A673 (cell line): ENCODE results near the gene PHF2. TPM values are rescaled to one million over a fixed set of nuclear protein-coding genes. Genes with fewer than 3 reads are reported as not detected.
A peak's percentile ranks its signal among the peaks of the same experiment; 100 is the strongest.

Experiments
- BruUV-seq: library from RNA; stranded (reverse); fragments of 400-500 nt; replicated peaks from 2 replicates; lab custom pipeline; 2021; lab: Mats Ljungman, UMichigan
- CTCF ChIA-PET: fragments of 300-600 bp; sonication (Branson Sonifier 250); formaldehyde crosslinking; loops from one replicate; lab custom pipeline; 2022; ENCODE audit warnings: antibody characterized with exemption; lab: Charles Lee
- POLR2A ChIA-PET: fragments of 300-600 bp; sonication (Branson Sonifier 250); formaldehyde crosslinking; loops from one replicate; lab custom pipeline; 2022; ENCODE audit warnings: antibody characterized with exemption; ENCODE audit not compliant: low non-redundant PET; lab: Charles Lee
- DNase-seq: peaks from one replicate; pipeline ENCODE4 v3.0.0-alpha.2; 2015; ENCODE audit warnings: low spot score
- H3K27ac ChIP-seq: fragments of 200-600 bp; sonication (generic); 2 replicates; pipeline ENCODE4 v1.5.1; 2016; ENCODE audit warnings: mixed run types, low read depth, mild to moderate bottlenecking, mixed read lengths, antibody characterized with exemption, low read length; ENCODE audit not compliant: poor library complexity, severe bottlenecking
- H3K27me3 ChIP-seq: fragments of 200-600 bp; sonication (generic); replicated peaks from 2 replicates; pipeline ENCODE4 v1.6.1; 2017; ENCODE audit warnings: mixed run types, low read depth, mild to moderate bottlenecking, mixed read lengths, antibody characterized with exemption, low read length; ENCODE audit not compliant: insufficient read depth, poor library complexity
- H3K36me3 ChIP-seq: fragments of 200-600 bp; sonication (generic); 2 replicates; pipeline ENCODE4 v1.6.1; 2016; ENCODE audit warnings: mixed run types, mild to moderate bottlenecking, mixed read lengths, antibody characterized with exemption, low read length; ENCODE audit not compliant: insufficient read depth, poor library complexity, severe bottlenecking
- H3K4me1 ChIP-seq: fragments of 200-600 bp; sonication (generic); 2 replicates; pipeline ENCODE4 v1.6.1; 2017; ENCODE audit warnings: mixed run types, mild to moderate bottlenecking, mixed read lengths, antibody characterized with exemption, low read length; ENCODE audit not compliant: insufficient read depth, poor library complexity, severe bottlenecking
- H3K4me3 ChIP-seq: fragments of 200-600 bp; sonication (generic); 2 replicates; pipeline ENCODE4 v1.5.1; 2016; ENCODE audit warnings: low read depth, mixed run types, mild to moderate bottlenecking, mixed read lengths, low read length; ENCODE audit not compliant: poor library complexity, severe bottlenecking
- H3K9me3 ChIP-seq: fragments of 200-600 bp; sonication (generic); 2 replicates; pipeline ENCODE4 v1.6.1; 2016; ENCODE audit warnings: mixed run types, low read depth, mild to moderate bottlenecking, mixed read lengths, antibody characterized with exemption, low read length; ENCODE audit not compliant: poor library complexity, severe bottlenecking
- CTCF ChIP-seq: fragments of 300-800, 200-600 bp; sonication (generic); conservative IDR thresholded peaks from 2 replicates; pipeline ENCODE4 v1.5.1; 2017; ENCODE audit warnings: low read depth, mild to moderate bottlenecking, antibody characterized with exemption, low read length, moderate library complexity, mixed read lengths
- EZH2 ChIP-seq: fragments of 200-600 bp; sonication (generic); IDR thresholded peaks from 2 replicates; pipeline ENCODE4 v1.6.1; 2017; ENCODE audit warnings: borderline replicate concordance, low read depth, mild to moderate bottlenecking, mixed read lengths, antibody characterized with exemption, low read length; ENCODE audit not compliant: poor library complexity, severe bottlenecking
- intact Hi-C: fragments of 100-400 bp; cut with micrococcal nuclease; formaldehyde crosslinking; loops from one replicate; pipeline ENCODE4 v1.10.0; 2022; ENCODE audit not compliant: unreplicated experiment
- total RNA-seq: library from RNA; stranded (reverse); gene quantifications from 2 replicates; pipeline ENCODE4 v1.2.3, GENCODE V29; 2021

The PHF2 gene
- total RNA-seq, 1 experiment from 2014 or later: 32.7 TPM

- TF ChIP-seq CTCF (no peak), EZH2 (no peak)
- no TSS peak for BruUV-seq
- Histone ChIP-seq H3K27ac (no peak overlapping the region), H3K36me3 (no peaks in the 10 kb centered on the region), H3K4me1 (peaks cover 31% of the 10 kb centered on the region), H3K9me3 (no peaks in the 10 kb centered on the region), H3K4me3 (peak overlapping the region; percentile 85), H3K27me3 (no peaks in the 10 kb centered on the region)
- CTCF ChIA-PET: interaction anchor here (0.8 kb wide), 1 partner anchor 12 kb away, joined by 3 read pairs; no protein-coding TSS in a partner anchor
- no peak for DNase-seq
- POLR2A ChIA-PET: no interaction called here
- intact Hi-C loops: no loop called here
Observed at GRCh38 chr9:93577975-93578682, 1.7 kb downstream of the PHF2 start.

- CTCF ChIA-PET: interaction anchor here (0.8 kb wide), 1 partner anchor 12 kb away, joined by 3 read pairs; no protein-coding TSS in a partner anchor
- H3K4me1 ChIP-seq: peaks cover 31% of the 10 kb centered on the region
- no peaks in the 10 kb centered on the region for H3K36me3 ChIP-seq
- no peak overlapping the region for H3K4me3 ChIP-seq
- POLR2A ChIA-PET: no interaction called here
- no peak overlapping the region for H3K27ac ChIP-seq
- TF ChIP-seq EZH2 (no peak), CTCF (no peak)
- no peaks in the 10 kb centered on the region for H3K27me3 ChIP-seq
- intact Hi-C loops: no loop called here
- H3K9me3 ChIP-seq: peaks cover 4% of the 10 kb centered on the region
- DNase-seq: no peak
- BruUV-seq: no TSS peak
Observed at GRCh38 chr9:93578844-93579243, 2.5 kb downstream of the PHF2 start.

- ChIA-PET CTCF (no interaction called here), POLR2A (interaction anchor here (0.7 kb wide), 1 partner anchor 1133 kb away, joined by 3 read pairs; no protein-coding TSS in a partner anchor)
- Histone ChIP-seq H3K36me3 (no peaks in the 10 kb centered on the region), H3K4me3 (no peak overlapping the region), H3K9me3 (peaks cover 4% of the 10 kb centered on the region), H3K4me1 (peaks cover 29% of the 10 kb centered on the region), H3K27ac (no peak overlapping the region), H3K27me3 (no peaks in the 10 kb centered on the region)
- DNase-seq: no peak
- no peak for TF ChIP-seq CTCF
- TF ChIP-seq EZH2: no peak
- intact Hi-C loops: no loop called here
- no TSS peak for BruUV-seq
Observed at GRCh38 chr9:93579711-93580516, 3.5 kb downstream of the PHF2 start.
